CD4-positive, alpha-beta T cell treated with Interleukin-17A for 4 hours (primary cell): ENCODE results near the gene ANKS3.
A peak's percentile ranks its signal among the peaks of the same experiment; 100 is the strongest.

ENCODE experiments used
- DNase-seq: peaks from one replicate; pipeline ENCODE4 v3.0.0-alpha.2; 2020; ENCODE audit warnings: mixed read lengths

ANKS3 gene

DNA sequence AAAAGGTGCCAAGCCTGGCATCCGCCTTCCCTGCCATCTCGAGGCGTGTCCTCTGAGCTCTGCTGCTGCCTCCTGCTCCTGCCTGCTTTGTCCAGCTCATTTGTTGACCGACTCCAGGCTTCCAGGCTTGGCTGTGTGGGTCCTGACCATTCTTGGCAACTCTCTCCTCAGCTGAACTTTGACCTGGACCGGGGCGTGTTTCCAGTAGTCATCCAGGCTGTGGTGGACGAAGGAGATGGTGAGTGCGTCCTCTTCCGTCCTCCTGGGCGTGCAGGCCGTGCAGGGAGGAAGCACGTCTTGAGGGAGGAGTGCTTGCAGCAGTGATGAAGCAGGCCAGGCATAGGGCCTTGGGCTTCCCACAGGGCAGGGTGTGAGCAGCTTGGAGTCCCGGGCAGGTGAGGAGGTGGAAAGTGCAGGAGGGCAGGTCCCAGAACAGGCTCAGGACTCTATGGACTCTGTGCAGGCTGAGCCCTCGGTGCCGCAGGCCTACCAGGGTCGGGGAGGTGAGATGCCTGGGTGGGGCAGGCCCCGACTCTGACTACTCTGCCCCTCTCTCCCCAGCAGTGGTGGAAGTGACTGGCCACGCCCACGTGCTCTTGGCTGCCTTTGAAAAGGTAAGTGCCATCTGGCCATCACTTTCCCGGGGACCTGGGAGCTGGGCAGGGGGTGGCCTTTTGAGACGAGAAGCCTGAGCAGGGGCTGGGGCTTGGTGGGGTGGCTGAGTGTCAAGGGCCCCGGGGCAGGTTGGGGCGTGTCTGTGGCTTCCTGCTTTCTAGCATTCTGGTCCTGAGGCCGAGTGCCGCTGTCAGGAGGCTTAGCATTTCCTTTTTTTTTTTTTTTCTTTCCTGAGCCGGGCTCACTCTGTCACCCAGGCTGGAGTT is 69.3 kb downstream of the ANKS3 start:
- DNase-seq = peak; percentile 82

DNA sequence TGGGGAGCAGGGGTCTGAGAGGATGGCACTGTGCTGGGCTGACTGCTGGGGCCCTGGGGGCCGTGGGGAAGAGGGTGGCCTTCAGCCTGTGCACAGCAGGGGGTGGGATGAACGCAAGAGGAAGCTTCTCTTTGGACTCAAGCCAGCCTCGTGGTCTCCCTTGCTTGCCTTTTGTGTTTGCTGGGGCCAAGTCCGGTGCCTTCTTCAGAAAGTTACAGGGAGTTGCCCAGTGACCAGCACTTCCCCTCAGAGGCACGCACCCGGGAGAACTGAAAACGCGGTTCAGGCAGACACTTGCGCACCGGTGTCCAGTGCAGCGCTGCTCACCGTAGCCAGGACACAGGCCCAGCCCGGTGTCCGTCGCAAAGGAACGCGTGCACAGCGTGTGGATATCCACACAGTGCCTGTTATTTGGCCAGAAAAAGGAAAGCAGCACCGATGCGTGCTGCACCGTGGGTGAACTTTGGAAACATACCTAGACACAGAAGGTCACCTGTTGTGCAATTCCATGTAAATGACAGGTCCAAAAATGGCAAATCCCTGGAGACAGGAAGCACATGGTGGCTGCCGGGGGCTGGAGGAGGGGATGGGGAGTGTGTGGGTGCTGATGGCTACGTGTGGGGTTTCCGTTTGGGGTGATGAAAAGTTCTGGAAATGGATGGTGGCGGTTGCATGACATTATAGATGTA is 70.2 kb downstream of the ANKS3 start:
- peak; percentile 28 for DNase-seq

DNA sequence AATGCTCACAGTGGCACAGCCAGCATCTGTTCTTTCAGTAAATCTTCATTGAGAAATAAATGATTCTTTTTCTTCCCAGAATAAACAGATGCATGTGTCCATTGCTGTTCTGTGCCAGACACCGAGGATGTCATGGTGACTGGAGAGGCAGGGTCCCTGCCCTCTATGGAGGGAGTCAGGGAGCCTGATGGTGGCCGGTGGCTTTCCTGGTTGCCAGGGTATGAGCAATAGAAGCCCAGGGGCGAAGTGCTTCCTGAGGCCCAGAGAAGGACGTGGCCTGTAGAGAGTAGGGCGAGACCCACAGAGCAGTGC is 70.7 kb downstream of the ANKS3 start:
- DNase-seq = no peak

DNA sequence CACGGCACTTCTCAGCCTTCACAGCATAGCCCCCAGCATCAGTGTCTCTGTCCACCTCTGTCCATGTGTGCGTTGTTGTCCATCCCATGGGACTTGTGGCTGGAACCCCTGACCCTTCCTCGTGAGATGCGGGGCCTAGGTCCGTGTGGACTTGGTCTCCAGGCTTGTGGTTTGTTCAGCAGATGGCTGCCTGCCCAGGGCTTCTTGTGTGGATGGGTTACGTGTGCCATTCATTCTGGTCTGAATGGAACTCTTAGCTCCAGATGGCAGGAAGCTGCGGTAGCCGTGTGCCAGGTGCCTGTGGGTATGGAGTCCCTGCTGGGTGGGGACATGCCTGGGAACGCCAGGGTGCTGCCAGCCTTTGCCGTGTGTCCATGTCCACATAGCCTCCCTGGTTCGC is 72.4 kb downstream of the ANKS3 start:
- DNase-seq = no peak

DNA sequence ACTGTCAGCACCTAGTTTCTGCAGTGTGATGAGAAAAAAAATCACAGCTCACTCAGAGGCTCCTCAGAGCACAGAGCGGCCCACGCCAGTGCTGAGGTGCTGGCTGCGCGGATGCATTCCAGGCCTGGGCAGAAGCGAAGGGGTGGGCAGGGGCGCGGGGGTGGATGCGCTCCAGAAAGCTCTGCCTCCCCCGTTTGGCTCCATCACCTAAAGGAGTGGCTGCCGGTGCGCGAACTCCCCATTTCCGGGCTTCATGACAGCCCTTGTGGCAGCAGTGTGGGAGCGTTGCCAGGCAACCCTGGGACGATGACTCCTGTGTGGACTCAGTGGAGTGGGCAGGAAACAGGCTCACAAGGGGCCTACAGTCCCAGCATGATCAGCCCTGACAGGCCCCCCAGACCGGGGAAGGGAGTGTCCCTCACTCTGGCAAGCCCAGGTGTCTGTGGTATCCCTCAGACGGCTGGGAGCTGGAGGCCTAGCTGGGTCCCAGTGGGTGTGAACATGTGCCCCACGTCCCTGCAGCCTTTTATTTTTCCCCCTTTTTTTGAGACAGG is 73.5 kb downstream of the ANKS3 start:
- peak; percentile 79 for DNase-seq

DNA sequence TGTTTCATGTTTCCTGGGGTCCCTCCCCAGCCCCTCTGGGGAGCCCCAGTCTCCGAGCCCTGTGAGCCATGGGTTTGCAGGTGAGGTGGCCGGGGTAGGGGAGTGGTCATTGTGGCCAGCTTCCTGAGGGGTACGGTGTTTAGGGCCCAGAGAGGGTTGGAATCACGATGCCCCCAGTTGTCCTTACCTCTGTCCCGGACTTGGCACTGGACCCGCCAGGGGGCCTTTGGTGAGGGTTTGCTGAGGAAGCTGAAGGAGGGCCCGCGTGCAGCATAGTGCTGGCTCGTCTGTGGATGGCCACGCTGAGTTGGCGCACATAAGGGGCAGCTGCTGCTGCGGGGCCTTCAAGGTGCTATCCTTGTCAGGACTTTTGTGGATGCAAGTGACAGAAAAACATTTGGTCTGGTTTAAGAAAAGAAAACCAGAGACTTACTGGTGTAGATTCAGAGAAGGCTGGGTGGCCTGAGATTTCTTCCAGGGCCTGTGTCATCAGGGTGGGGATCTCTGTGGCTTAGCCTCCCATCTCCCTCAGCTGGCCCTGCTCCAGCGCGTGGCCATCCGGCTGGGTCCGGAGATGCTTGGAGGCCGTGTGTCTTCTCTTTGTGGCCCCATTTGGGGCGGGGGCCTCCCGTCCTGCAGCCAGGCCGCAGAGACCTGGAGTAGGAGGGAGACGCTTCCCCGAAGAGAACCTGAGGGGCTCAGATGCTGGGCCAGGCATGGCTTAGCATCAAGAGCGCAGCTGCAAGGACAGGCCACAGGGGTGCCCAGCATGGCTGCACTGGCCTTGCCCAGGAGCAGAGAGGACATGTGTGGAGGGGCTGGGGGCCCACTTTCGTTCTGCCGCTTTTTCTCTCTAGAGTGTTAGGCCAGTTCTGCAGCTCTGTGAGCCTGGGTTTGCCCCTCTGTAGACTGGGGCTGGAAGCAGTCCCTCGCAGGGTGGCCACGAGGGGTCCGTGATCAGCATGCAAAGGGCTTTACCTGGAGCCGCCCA is 74.4 kb downstream of the ANKS3 start:
- no peak for DNase-seq

DNA sequence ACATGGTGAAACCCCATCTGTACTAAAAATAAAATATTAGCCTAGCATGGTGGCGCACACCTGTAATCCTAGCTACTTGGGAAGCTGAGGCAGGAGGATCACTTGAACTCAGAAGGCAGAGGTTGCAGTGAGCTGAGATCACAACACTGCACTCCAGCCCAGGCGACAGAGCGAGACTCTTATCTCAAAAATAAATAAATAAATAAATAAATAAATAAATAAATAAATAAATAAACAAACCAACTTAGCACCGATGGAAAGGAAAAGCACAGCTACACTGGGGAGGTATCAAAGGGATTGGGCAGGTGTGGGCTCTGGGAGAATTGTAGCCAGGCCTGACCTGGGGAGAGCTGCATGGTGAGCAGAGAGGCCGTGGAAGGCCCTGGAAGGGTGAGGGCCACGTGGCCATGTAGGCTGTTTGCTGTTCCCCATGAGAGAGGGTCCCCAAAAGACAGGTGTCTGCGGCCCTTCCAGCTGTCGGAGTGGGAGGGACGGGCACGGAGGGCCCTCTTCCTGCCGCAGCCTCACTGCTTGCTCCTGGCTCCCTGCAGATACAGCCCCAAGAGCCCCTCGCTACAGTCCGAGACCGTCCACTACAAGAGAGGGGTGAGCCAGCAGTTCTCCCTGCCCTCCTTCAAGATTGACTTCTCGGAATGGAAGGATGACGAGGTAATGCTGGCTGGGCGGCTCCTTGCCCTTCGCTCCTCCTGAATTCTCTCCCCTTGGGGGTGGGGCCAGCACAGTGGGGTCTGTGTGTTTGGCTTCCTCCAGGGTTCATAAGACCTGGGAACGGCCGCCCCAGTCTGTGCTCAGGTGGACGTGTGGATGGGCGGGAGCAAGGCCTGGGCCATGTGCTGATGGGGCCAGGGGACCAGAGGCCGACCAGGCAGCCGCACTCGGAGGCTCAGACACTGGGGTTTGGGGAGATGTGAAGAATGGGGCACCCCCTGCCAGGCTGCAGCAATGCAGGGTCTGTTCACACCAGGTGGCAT is 77.1 kb downstream of the ANKS3 start:
- no peak for DNase-seq

DNA sequence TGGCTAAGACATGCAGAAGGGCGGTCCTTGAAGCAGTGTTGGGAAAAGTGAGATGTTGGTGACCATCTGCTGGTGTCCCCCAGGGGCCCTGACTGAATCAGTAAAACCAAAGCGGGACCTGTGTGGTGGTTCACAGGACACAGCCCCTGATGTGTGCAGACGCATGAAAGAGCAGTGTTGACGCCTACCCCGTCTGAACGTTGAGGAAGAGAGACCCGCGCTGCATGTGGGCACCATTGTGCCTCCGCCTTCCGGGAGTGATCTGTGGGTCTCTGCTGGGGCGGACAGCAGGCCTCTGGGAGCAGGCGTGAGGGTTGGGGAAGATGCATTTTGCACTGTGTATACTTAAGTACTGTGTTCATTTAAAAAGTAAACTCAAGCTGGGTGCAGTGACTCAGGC is 77.8 kb downstream of the ANKS3 start:
- no peak for DNase-seq

DNA sequence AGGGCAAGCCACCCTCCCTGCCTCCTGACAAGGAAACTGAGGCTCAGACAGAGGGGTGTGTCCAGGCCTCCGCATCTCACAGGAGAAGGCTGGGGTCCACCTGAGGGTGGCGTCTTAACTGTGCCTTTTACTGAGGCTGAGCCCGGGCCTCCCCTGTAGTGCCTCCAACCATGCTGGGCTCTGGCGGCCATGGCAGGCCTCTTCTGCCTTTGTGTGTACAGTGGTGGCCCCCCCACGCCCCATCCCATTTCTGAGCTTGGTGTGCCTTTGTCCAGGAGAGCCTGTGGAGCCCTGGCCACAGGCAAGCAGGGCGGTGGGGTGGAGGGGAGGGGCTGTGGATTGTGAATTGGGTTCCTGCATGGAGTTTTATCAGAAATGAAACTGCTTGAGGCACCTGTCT is 78.3 kb downstream of the ANKS3 start:
- DNase-seq = no peak

DNA sequence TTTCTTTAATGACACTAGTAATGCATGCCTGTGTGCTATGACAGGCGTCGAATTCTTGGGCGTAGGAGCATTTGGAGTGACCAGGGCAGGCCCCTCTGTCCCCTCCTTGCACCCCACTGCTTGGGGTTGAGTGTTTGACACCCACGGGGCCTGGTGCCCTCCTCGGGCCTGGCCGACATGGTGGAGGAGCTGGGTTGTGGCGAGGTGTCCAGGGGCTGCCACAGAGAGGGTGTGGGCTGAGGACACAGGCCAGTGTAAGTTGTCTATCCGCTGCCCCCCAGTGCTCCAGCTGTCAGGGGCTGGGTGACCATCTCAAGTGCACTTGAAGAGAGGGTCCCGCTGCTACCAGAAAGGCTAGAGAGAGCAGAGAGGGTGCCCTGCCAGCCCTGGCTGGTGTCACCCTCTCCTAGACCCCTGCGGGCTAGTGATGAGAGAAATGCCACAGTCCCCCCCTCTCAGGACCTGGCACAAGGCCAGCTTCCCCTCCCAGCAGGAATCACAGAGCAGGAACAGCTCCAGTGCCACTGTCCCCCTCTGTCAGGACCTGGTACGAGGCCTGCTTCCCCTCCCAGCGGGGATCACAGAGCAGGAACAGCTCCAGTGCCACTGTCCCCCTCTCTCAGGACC is 79.0 kb downstream of the ANKS3 start:
- no peak for DNase-seq

DNA sequence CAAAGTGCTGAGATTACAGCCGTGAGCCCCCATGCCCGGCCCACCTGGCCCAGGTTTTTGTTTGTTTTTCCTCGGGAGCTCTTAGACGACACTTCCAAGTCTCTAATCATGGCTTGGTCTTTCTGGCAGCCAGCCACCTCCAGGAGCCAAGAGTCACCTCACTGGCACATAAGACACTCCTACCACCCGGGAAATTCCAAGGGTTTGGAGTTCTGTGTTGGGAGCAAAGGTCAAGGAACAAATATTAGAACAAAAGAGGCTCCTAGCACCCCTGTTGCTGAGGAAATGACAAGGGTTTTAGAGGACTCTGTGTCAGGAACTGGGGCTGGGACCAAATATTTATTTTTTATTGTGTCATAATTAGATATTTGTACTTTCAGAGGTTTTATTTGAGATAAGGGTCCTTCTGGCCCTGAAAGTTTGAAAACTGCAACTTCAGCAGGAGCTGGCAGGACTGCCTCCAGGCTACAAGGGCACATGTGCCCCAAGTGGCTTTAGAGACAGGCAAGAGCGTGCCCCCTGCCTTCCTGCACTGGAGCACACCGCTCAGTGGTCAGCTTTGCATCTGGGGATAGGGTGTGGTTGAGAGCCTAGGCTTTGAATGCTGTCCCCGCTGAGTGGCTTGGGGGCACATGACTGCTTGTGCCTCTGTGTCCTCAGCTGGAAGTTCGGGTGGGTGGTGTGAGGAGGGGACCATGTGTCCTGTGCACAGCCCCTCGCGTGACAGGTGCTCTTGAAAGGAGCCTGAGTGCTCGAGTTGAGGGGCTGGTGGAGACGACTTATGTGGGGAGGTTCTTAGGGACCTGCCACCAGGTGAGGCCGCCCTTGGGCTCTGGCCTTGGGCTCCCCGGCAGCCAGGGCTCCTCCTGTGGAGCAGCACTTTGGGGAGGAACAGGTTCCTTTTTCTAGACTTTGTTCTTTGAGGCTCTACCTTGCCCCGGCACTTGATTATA is 79.8 kb downstream of the ANKS3 start:
- DNase-seq = no peak

DNA sequence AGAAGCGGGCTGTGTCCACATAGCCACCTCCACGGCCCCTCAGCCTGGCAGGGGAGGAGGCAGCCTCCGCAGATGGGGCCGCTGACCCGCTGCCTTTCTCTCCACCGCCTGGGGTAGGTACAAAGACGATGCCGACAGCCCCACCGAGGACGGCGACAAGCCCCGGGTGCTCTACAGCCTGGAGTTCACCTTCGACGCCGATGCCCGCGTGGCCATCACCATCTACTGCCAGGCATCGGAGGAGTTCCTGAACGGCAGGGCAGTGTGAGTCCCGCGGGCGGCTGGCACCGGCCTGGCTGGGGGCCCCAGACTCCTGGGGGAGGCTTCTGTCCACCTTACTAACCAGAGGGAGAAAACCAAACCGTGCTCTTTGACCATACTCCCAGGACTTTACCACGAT is 81.5 kb downstream of the ANKS3 start:
- no peak for DNase-seq

DNA sequence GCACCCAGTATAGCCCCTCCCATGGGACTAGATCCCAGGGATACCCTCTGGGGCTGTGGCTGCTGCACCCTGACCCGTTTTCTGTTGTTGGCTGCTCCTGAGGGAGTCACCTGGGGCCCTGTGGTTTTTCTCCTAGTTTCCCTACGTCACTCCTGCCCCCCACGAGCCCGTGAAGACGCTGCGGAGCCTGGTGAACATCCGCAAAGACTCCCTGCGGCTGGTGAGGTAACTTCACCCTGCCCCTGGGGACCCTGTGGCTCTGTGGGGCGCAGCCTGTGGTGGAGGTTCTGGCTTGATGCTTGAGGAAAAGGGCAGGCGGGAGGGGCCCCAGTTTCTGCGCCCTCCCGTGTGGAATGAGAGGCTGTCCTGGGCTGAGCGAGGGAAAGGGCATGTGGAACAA is 82.2 kb downstream of the ANKS3 start:
- DNase-seq = no peak

DNA sequence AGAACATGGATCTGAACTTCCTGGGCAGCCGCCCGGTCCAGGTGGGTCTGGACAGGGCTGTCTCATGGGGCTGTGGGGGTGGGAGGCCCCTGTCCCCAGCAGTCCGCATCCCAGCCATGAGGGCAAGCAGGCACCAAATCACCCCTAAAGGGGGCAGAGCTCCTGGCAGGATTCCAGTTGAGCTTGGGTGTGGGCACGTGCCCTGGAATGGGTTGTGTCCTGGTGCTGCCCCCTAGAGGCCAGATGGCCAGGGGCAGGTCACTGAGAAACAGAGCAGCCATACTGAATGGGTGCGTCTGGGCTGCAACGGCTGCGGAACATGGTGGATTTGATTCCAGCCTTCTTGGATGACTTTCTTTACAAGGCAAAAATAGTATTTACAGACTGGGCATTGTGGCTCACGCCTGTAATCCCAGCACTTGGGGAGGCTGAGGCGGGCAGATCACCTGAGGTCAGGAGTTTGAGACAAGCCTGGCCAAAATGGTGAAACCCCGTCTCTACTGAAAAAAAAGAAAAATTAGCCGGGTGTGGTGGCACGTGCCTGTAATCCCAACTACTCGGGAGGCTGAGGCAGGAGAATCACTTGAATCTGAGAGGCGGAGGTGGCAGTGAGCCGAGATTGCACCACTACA is 83.5 kb downstream of the ANKS3 start:
- peak; percentile 81 for DNase-seq

DNA sequence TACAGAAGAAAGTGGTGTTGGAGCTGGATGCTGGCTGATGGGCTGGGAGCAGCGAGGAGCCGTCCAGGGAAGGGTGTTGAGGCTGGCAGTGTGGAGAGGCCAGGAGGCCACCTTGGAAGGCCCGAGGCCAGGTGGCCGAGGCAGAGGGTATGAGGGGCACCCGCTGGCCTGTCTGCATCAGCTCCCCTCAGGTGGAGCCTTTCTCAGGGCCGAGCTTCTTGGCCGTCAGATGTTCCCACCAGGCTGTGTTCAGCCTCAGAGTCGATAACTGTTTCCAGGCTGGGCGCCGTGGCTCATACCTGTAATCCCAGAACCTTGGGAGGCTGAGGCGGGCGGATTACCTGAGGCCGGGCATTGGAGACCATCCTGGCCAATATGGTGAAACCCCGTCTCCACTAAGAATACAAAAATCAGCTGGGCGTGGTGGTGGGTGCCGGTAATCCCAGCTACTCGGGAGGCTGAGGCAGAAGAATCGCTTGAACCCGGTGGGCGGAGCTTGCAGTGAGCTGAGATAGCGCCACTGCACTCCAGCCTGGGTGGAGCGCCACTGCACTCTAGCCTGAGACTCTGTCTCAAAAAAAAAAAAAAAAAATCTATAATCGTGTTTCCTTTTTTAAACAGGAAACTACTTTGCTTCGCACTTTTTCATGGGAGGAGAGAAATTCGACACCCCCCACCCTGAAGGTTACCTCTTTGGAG is 84.2 kb downstream of the ANKS3 start:
- peak; percentile 28 for DNase-seq

DNA sequence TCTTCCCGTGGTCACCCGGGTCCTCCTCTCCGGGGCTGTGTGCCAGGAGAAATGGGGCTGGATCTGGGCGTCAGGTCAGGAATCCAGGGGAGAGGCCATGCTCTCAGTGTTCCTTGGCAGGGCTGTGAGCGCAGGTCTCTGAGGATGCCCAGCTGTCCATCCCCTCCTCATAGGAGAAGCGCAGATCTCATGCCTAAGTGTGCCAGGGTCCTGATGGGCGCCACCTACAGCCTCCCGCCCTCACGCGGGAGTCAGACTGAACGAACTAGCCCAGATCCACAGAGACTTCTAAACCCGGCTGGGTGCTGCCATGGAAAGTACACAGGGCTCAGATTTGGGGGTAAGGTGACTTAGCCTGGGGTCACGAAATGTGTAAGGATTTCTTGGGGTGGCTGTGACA is 85.2 kb downstream of the ANKS3 start:
- DNase-seq = no peak

DNA sequence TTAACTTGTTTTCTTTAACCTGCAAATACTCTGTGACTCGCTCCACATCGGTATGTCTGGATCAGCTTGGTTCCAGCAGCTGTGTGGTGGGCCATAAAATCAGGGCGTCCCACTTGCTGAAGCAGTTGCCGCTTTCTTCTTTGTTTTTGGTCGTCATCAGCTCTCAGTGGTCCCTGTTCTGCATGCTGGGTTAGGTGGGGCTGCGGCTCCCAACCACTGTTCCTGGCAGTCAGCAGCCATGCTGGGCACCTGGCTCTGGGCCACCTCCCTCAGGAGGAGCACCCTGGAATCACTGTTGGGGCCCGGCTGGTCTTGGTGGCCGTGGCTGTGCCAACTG is 86.5 kb downstream of the ANKS3 start:
- DNase-seq = no peak

DNA sequence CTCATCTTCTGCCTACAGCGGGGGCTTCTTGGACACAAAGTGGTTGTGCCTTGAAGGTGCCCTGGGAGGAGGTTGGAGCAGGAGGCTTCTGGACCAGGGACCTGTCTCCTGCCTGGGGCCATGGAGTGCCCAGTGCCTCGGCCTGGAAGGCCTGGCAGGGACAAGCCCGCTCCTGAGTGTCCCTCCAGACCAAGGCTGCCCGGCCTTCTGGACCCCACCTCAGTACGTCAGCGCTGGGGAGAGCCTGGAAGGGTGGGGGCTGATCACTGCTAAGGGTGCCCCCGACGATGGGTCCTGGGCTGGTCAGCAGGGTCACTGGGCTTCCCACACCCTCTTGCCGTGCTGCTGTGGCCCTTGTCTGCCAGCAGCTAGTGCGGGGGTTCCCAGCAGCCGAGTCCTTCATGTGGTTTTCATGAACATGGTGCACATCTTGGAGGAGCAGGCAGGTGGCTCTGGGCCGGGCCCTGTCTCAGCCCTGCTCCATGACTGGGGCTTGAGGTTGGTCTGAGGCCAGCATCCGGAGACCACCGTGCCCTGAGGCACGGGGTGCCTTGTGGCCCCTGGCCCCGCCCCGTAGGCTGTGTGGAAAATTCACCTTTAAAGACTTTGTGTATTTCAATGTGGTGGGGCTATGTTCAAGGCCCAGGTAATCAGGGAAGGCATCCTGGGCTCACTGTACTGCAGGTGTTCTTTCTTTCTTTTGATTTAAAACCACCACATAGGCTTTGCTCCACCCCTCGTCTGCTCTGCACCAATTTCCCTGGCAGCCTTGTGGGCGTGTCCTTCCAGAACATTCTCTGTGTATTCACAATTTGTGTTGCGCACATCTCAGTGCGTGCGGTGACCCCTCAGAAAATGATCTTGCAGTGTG is 87.1 kb downstream of the ANKS3 start:
- DNase-seq = peak; percentile 30
